Panc1 (cell line): Measurements from ENCODE around the gene COL16A1. TPM values are rescaled to one million over a fixed set of nuclear protein-coding genes. Genes with fewer than 3 reads are reported as not detected.

ENCODE experiments used
- ATAC-seq: fragments of 200-7000 bp; cut with Tn5 transposase; 2 replicates; pipeline ENCODE4 v1.9.1; 2020; ENCODE audit warnings: mild to moderate bottlenecking, moderate library complexity
- BruUV-seq: library from RNA; stranded (reverse); fragments of 400-500 nt; replicated peaks from 2 replicates; lab custom pipeline; 2021; lab: Mats Ljungman, UMichigan
- CTCF ChIA-PET: fragments of 300-600 bp; sonication (Branson Sonifier 250); formaldehyde crosslinking; loops from one replicate; lab custom pipeline; 2022; ENCODE audit warnings: antibody characterized with exemption; lab: Charles Lee
- POLR2A ChIA-PET: fragments of 300-600 bp; sonication (Branson Sonifier 250); formaldehyde crosslinking; loops from one replicate; lab custom pipeline; 2022; ENCODE audit warnings: antibody characterized with exemption; lab: Charles Lee
- DNase-seq: peaks from one replicate; pipeline ENCODE4 v3.0.0-alpha.2; 2010; ENCODE audit warnings: low read depth, low spot score
- H3K27ac ChIP-seq: 2 replicates; pipeline ENCODE4 v1.5.1; 2011; ENCODE audit warnings: mild to moderate bottlenecking, low read length, inconsistent platforms
- H3K27me3 ChIP-seq: fragments of 200-500 bp; sonication (Bioruptor generic); 2 replicates; pipeline ENCODE4 v1.6.0; 2014; ENCODE audit warnings: low read length, inconsistent platforms; ENCODE audit not compliant: control insufficient read depth, insufficient read depth
- H3K36me3 ChIP-seq: fragments of 200-500 bp; sonication (Bioruptor generic); 2 replicates; pipeline ENCODE4 v1.5.1; 2014; ENCODE audit warnings: inconsistent platforms, mild to moderate bottlenecking, low read length, moderate library complexity; ENCODE audit not compliant: control insufficient read depth, insufficient read depth
- H3K4me1 ChIP-seq: 2 replicates; pipeline ENCODE4 v1.5.1; 2011; ENCODE audit warnings: inconsistent platforms, mild to moderate bottlenecking, low read length, moderate library complexity; ENCODE audit not compliant: control insufficient read depth, insufficient read depth
- H3K4me3 ChIP-seq, 2 experiments: 2 replicates each; pipeline ENCODE4 v1.5.1; 2011 to 2012; ENCODE audit warnings: low read depth in 2 of 2, low read length in 2 of 2, mild to moderate bottlenecking in 2 of 2, inconsistent platforms in 1 of 2, moderate library complexity in 1 of 2
- H3K9me3 ChIP-seq: fragments of 200-500 bp; sonication (Bioruptor generic); 2 replicates; pipeline ENCODE4 v1.5.1; 2014; ENCODE audit warnings: low read depth, mild to moderate bottlenecking, inconsistent platforms, low read length, moderate library complexity; ENCODE audit not compliant: control insufficient read depth, insufficient read depth
- POLR2AphosphoS5 ChIP-seq: IDR thresholded peaks from 2 replicates; pipeline ENCODE4 v1.6.1; 2012; ENCODE audit warnings: mild to moderate bottlenecking, low read depth, low read length, moderate library complexity
- SIN3A ChIP-seq: IDR thresholded peaks from 2 replicates; pipeline ENCODE4 v1.6.1; 2012; ENCODE audit warnings: low read depth, mild to moderate bottlenecking, low read length, moderate library complexity, borderline replicate concordance; ENCODE audit not compliant: insufficient read depth
- TCF7L2 ChIP-seq: IDR thresholded peaks from 2 replicates; pipeline ENCODE4 v1.6.1; 2011; ENCODE audit warnings: mild to moderate bottlenecking, low read depth, low read length, inconsistent platforms
- in situ Hi-C: cut with HindIII; loops from 2 replicates; pipeline ENCODE4 v1.10.0; 2016; ENCODE audit warnings: low sequenced_read_pairs, low pct_unique_long_range_greater_than_20kb
- intact Hi-C: fragments of 100-400 bp; cut with micrococcal nuclease; formaldehyde crosslinking; loops from one replicate; pipeline ENCODE4 v1.10.0; 2022; ENCODE audit not compliant: unreplicated experiment
- total RNA-seq: library from RNA; stranded (reverse); gene quantifications from one replicate; pipeline ENCODE4 v1.2.1, GENCODE V29; 2021; ENCODE audit not compliant: unreplicated experiment
- TF ChIP-seq, protein P1 (sequence below): fragments of 450-650 bp; IDR thresholded peaks from 2 replicates; pipeline ENCODE4 v1.5.1; 2017; ENCODE audit warnings: mild to moderate bottlenecking
- TF ChIP-seq, protein P2 (sequence below), 2 experiments: IDR thresholded peaks; 2 replicates each; pipeline ENCODE4 v1.6.1; 2011 to 2012; ENCODE audit warnings: low read depth in 2 of 2, control low read depth in 1 of 2, low read length in 1 of 2, mild to moderate bottlenecking in 1 of 2, moderate library complexity in 1 of 2; ENCODE audit not compliant: insufficient read depth in 1 of 2

The COL16A1 gene
- total RNA-seq, 1 experiment from 2014 or later = 7.6 TPM

DNA sequence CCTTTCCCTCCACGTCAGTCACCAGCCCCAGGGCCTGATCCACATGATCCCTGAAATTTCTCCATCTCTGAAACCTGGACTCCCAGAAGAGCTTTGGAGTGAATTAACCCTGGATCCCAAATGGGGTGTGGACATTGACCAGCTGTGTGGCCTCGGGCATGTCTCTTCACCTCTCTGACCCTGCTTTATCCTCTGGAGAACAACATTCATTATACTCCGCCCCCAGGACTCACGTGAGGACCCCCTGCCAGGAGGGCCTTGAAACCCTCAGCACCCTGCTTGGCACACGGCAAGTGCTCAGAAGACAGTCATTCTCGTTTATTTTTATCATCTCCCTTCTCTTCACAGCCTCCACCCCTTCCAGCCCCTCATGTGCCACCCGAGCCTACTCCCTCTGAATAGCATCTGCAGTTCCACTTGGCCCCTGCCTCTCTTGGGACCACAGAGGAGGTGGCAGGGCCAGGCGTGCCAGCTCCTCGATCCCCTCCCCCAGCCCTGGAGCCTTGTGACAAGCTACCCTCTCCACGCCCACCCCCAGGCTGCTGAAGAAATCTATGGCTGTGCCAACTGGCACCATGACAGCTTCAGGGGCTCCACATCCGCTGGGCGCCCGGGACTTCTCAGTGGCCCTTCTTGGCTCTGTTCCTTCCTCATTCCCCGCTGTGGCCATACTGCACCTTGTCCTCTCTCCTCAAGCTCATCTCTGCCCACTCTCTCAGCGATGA lies 42.3 kb upstream of the COL16A1 start:
- Histone ChIP-seq H3K27ac (no peak overlapping the region), H3K27me3 (no peaks in the 10 kb centered on the region), H3K9me3 (no peaks in the 10 kb centered on the region), H3K36me3 (no peaks in the 10 kb centered on the region), H3K4me1 (peaks cover 36% of the 10 kb centered on the region), H3K4me3 (no peak overlapping the region)
- TF ChIP-seq POLR2AphosphoS5 = no peak
- TF ChIP-seq, protein P1, sequence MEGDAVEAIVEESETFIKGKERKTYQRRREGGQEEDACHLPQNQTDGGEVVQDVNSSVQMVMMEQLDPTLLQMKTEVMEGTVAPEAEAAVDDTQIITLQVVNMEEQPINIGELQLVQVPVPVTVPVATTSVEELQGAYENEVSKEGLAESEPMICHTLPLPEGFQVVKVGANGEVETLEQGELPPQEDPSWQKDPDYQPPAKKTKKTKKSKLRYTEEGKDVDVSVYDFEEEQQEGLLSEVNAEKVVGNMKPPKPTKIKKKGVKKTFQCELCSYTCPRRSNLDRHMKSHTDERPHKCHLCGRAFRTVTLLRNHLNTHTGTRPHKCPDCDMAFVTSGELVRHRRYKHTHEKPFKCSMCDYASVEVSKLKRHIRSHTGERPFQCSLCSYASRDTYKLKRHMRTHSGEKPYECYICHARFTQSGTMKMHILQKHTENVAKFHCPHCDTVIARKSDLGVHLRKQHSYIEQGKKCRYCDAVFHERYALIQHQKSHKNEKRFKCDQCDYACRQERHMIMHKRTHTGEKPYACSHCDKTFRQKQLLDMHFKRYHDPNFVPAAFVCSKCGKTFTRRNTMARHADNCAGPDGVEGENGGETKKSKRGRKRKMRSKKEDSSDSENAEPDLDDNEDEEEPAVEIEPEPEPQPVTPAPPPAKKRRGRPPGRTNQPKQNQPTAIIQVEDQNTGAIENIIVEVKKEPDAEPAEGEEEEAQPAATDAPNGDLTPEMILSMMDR = no peak
- TF ChIP-seq, protein P2, sequence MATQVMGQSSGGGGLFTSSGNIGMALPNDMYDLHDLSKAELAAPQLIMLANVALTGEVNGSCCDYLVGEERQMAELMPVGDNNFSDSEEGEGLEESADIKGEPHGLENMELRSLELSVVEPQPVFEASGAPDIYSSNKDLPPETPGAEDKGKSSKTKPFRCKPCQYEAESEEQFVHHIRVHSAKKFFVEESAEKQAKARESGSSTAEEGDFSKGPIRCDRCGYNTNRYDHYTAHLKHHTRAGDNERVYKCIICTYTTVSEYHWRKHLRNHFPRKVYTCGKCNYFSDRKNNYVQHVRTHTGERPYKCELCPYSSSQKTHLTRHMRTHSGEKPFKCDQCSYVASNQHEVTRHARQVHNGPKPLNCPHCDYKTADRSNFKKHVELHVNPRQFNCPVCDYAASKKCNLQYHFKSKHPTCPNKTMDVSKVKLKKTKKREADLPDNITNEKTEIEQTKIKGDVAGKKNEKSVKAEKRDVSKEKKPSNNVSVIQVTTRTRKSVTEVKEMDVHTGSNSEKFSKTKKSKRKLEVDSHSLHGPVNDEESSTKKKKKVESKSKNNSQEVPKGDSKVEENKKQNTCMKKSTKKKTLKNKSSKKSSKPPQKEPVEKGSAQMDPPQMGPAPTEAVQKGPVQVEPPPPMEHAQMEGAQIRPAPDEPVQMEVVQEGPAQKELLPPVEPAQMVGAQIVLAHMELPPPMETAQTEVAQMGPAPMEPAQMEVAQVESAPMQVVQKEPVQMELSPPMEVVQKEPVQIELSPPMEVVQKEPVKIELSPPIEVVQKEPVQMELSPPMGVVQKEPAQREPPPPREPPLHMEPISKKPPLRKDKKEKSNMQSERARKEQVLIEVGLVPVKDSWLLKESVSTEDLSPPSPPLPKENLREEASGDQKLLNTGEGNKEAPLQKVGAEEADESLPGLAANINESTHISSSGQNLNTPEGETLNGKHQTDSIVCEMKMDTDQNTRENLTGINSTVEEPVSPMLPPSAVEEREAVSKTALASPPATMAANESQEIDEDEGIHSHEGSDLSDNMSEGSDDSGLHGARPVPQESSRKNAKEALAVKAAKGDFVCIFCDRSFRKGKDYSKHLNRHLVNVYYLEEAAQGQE (IDR thresholded peaks at IDR 0.05; ENCODE audit: insufficient read depth in 1 of 2, low read depth in 2 of 2, low read length in 1 of 2) = no peak
- intact Hi-C loops = loop anchor here (10.0 kb wide), 1 partner anchor 81 kb away; no protein-coding TSS in a partner anchor
- CTCF ChIA-PET = interaction anchor here (0.6 to 1.6 kb wide), 6 partner anchors 19 to 218 kb away, joined by 3 to 17 read pairs (median 5); no protein-coding TSS in a partner anchor
- DNase-seq (no peak), ATAC-seq (no peak; the same call in 1 of the 2 replicates)
- in situ Hi-C loops = no loop called here
- BruUV-seq = no TSS peak
- POLR2A ChIA-PET = interaction anchor here (0.6 kb wide), 1 partner anchor 19 kb away, joined by 3 read pairs; no protein-coding TSS in a partner anchor

DNA sequence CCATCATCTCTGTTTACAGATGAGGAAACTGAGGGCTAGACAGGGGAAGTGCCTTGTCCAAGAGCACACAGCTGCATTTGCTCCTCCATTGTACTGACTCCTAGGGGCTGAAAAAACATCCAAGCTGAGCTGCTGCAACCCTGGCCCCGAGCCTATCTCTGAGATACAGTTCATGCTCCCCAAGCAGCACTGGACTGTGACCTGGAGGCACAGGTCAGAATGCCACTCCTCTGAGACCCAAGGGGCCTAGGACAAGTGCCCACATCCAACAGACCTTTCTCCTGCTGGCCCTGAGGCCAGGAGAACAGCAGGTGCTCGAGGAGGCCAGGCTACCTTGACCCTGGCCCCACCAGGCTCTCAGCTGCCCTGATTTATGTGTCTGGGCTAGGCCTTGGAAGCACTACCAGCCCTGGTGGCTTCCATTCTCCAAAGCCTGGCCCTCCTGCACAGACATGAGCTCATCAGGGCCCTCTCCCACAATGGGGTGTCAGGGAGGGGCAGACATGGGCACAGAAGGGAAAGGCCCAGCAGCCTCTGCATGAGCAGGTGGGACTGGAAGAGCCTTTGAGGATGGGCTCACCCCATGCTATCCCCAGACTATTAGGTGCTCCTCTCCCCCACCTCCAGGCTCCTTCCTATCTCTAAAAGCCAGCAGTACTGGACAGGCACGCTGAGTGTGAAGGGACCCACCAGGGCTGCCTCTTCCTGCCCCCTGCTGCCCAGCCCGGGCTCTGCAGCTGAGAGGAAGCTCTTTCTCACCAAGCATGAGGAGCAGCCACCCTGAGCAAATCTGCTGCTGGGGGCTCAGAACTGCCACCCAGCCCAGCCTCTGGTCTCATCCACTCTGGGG lies 41.5 kb upstream of the COL16A1 start:
- no TSS peak for BruUV-seq
- H3K27me3 ChIP-seq = no peaks in the 10 kb centered on the region
- peaks cover 30% of the 10 kb centered on the region for H3K4me1 ChIP-seq
- no peak for TF ChIP-seq SIN3A
- no peak for TF ChIP-seq TCF7L2
- TF ChIP-seq, protein P1 = peak; percentile 86; the same call in 1 of the 2 replicates
- no peak for TF ChIP-seq POLR2AphosphoS5
- no peak for DNase-seq
- peak; percentile 78 for ATAC-seq
- H3K4me3 ChIP-seq = no peak overlapping the region
- no peak overlapping the region for H3K27ac ChIP-seq
- intact Hi-C loops = loop anchor here (10.0 kb wide), 1 partner anchor 81 kb away; no protein-coding TSS in a partner anchor
- in situ Hi-C loops = no loop called here
- ChIA-PET CTCF (interaction anchor here (0.6 to 1.6 kb wide), 8 partner anchors 19 to 219 kb away, joined by 3 to 17 read pairs (median 4); no protein-coding TSS in a partner anchor), POLR2A (interaction anchor here (0.6 kb wide), 2 partner anchors 18 to 74 kb away, joined by 3 read pairs; no protein-coding TSS in a partner anchor)
- no peaks in the 10 kb centered on the region for H3K36me3 ChIP-seq
- no peaks in the 10 kb centered on the region for H3K9me3 ChIP-seq
